Measurements from ENCODE around the gene NUDCD3. TPM values are rescaled to one million over a fixed set of nuclear protein-coding genes. Genes with fewer than 3 reads are reported as not detected.
A peak's percentile ranks its signal among the peaks of the same experiment; 100 is the strongest.

NUDCD3 gene
- total RNA-seq, 1 donor from 2014 or later: 86.8 TPM

GRCh38 chr7:44382459-44383265 is 107.8 kb downstream of the NUDCD3 start:
- Mint-ChIP-seq H3K9me3 (ENCODE audit: unreplicated experiment) (no peaks in the 10 kb centered on the region), H3K27ac (ENCODE audit: unreplicated experiment) (peak overlapping the region; percentile 47), H3K36me3 (ENCODE audit: low read depth, unreplicated experiment) (peaks cover 20% of the 10 kb centered on the region), H3K4me3 (ENCODE audit: unreplicated experiment) (no peak overlapping the region), H3K27me3 (ENCODE audit: low read depth, unreplicated experiment) (no peaks in the 10 kb centered on the region), H3K4me1 (ENCODE audit: low read depth, unreplicated experiment) (peaks cover 46% of the 10 kb centered on the region)
- no peak for TF ChIP-seq EZH2 (IDR thresholded peaks at IDR 0.05; ENCODE audit: insufficient read depth, low read length)
- TF ChIP-seq, protein P1, sequence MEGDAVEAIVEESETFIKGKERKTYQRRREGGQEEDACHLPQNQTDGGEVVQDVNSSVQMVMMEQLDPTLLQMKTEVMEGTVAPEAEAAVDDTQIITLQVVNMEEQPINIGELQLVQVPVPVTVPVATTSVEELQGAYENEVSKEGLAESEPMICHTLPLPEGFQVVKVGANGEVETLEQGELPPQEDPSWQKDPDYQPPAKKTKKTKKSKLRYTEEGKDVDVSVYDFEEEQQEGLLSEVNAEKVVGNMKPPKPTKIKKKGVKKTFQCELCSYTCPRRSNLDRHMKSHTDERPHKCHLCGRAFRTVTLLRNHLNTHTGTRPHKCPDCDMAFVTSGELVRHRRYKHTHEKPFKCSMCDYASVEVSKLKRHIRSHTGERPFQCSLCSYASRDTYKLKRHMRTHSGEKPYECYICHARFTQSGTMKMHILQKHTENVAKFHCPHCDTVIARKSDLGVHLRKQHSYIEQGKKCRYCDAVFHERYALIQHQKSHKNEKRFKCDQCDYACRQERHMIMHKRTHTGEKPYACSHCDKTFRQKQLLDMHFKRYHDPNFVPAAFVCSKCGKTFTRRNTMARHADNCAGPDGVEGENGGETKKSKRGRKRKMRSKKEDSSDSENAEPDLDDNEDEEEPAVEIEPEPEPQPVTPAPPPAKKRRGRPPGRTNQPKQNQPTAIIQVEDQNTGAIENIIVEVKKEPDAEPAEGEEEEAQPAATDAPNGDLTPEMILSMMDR (IDR thresholded peaks at IDR 0.05; ENCODE audit: insufficient read depth, low read depth, low read length): no peak
- Histone ChIP-seq H3K4me3 (ENCODE audit: insufficient read depth, low read depth, low read length) (no peak overlapping the region), H3K9ac (ENCODE audit: low read length) (peak overlapping the region; percentile 16), H3K4me2 (ENCODE audit: low read length) (peak overlapping the region; percentile 65), H3K27me3 (ENCODE audit: insufficient read depth, low read length) (no peaks in the 10 kb centered on the region), H3K79me2 (ENCODE audit: insufficient read depth, low read length) (no peaks in the 10 kb centered on the region), H3K4me1 (ENCODE audit: insufficient read depth, low read length) (peaks cover 71% of the 10 kb centered on the region), H3K9me3 (ENCODE audit: insufficient read depth, low read depth, low read length) (no peaks in the 10 kb centered on the region), H3K36me3 (ENCODE audit: insufficient read depth, low read length) (peaks cover 2% of the 10 kb centered on the region), H3K27ac (ENCODE audit: low read depth, low read length) (peak overlapping the region; percentile 32), H4K20me1 (ENCODE audit: insufficient read depth, low read length) (peaks cover 11% of the 10 kb centered on the region), H2AFZ (ENCODE audit: low read depth, low read length) (no peak overlapping the region)
- FAIRE-seq (no peak), DNase-seq (ENCODE audit: low read depth) (no peak)

DNA sequence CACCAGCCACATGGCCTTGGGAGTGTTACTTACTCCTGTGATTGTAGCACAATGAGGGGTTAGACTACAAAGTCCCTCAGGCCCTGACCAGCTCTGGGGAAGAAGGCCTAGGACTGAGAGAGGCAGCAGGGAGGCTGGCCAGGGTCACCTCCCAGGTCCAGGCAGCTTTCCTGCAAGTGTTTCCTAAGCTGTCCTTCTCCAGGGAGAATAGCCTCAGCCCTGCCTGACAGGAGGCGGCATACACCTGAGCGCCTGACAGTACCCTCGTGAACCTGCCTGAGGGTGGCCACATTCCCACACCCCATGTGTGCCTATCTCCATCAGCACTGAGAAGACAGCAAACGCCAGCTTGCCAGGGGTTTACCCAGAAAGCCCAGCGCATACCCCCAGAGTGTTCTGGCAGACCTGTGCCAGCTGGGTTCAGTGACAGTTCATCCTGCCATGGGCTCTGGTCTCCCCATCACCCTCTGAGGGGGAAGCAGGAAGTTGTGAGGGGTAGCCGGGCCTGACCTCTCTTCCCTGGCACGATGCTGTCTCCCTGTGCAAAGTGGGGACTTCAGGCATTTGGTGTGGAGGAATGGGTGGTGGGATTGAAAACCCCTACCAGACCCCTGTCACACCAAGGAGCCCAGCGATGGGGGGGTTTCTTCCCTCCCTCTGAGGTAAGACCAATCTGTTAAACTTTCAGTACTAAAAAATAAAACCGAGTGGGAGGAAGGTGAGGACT is 108.8 kb downstream of the NUDCD3 start:
- Mint-ChIP-seq H3K4me1 (ENCODE audit: low read depth, unreplicated experiment) (peaks cover 46% of the 10 kb centered on the region), H3K27ac (ENCODE audit: unreplicated experiment) (no peak overlapping the region), H3K4me3 (ENCODE audit: unreplicated experiment) (no peak overlapping the region), H3K36me3 (ENCODE audit: low read depth, unreplicated experiment) (peaks cover 20% of the 10 kb centered on the region), H3K27me3 (ENCODE audit: low read depth, unreplicated experiment) (peaks cover 8% of the 10 kb centered on the region), H3K9me3 (ENCODE audit: unreplicated experiment) (no peaks in the 10 kb centered on the region)
- Histone ChIP-seq H3K27ac (ENCODE audit: low read depth, low read length) (no peak overlapping the region), H3K4me3 (ENCODE audit: insufficient read depth, low read depth, low read length) (no peak overlapping the region), H3K36me3 (ENCODE audit: insufficient read depth, low read length) (peaks cover 2% of the 10 kb centered on the region), H3K9me3 (ENCODE audit: insufficient read depth, low read depth, low read length) (no peaks in the 10 kb centered on the region), H3K79me2 (ENCODE audit: insufficient read depth, low read length) (no peaks in the 10 kb centered on the region), H3K9ac (ENCODE audit: low read length) (no peak overlapping the region), H2AFZ (ENCODE audit: low read depth, low read length) (no peak overlapping the region), H4K20me1 (ENCODE audit: insufficient read depth, low read length) (peaks cover 6% of the 10 kb centered on the region), H3K4me2 (ENCODE audit: low read length) (no peak overlapping the region), H3K4me1 (ENCODE audit: insufficient read depth, low read length) (peaks cover 68% of the 10 kb centered on the region), H3K27me3 (ENCODE audit: insufficient read depth, low read length) (no peaks in the 10 kb centered on the region)
- FAIRE-seq (no peak), DNase-seq (ENCODE audit: low read depth) (no peak)
- no peak for TF ChIP-seq EZH2 (IDR thresholded peaks at IDR 0.05; ENCODE audit: insufficient read depth, low read length)
- TF ChIP-seq, protein P1 (IDR thresholded peaks at IDR 0.05; ENCODE audit: insufficient read depth, low read depth, low read length): no peak
